NOMO-1 treated with dmso at 0.1 percent for 144 hours (cell line): ENCODE results near the gene CHCHD6.

ENCODE experiments used
- DNase-seq: peaks from one replicate; lab custom pipeline; 2025; ENCODE audit not compliant: unreplicated experiment; lab: John Stamatoyannopoulos, UW

The CHCHD6 gene

DNA sequence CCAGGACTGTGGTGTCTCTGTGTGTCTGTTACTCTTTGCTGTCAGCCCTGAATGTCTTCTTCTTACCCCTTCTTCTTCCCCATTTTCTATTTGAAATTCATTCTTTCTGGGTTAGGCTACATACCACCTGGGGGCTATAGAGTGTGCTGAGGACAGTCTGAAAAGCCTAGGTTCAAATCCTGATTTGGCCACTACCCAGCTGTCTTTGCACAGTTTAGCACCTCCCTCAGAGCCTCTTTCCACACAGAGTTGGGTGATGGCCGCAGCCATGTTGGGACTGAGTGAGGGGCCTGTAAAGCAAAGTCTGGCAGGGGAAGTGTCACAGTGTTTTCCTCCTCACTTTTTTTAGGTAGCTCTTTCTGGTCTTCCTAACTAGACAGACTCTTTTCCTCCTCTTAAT is 113.7 kb downstream of the CHCHD6 start:
- no peak for DNase-seq

DNA sequence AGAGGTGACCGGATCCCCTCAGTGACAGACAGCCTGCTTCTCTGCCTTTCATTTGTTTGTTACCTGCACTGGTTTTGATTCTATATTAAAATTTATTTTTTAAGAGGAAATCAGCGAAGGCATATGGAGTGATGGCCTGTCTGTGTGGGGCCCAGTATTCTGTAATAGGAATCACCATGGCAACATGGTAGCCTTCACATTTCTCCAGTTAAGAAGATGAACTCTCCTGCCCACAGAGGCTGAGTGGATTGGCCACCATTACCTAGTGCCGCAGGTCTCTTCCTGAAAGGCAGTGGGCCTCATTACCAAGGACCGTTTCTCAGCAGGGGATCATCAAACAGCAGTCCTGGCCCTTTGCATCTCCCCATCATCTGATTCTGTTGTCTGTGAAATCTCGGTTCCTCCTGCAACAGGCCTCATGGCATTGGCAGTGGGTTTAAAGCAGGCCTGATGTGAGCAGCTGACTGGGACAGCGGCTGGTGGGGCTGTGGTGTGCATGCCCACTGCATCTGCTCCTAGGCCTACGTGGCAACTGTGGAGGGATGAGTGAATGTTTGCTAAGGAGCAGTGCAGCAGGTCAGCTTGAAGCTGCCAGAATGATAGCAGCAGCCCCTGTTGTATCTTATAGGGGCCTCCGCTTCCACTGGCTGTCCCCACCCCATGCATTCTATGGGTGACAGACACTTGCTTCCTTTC is 114.5 kb downstream of the CHCHD6 start:
- DNase-seq, result no peak

DNA sequence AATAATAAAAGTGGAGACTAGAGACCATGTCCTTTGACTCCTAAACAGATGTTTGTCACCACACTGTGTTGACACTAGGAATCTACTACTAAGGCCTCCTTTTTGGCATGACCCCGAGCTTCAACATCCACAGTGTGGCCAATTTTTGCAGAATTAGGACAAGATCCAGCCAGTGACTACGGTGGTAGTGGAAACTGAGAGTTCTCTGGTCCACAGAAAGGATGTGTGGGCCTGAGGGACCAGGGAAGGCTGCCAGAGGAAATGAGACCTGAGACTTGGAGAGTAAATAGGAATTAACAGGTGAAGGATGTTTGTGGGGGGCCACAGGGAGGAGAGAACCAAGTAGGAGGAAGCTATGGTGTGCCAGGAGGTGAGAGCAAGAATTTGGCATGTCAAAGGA is 122.7 kb downstream of the CHCHD6 start:
- DNase-seq, result no peak

DNA sequence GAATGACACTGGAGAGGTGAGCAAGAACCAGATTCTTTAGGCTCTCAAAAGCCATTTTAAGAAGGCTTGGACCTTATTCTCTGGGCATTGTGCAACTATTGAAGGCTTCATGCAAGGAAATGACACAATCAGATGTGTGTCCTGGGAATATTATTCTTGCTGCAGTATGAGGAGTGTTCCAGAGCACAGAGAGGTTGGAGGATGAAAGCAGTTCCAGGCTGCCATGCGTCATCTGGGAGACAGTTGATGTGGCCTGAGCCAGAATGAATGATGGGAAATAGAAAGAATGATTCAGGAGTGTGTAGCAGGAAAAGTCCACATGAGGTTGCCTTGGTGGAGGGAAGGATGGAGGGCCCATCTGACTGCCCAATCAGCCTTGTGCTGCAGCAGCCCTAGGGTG is 123.1 kb downstream of the CHCHD6 start:
- DNase-seq, result no peak

DNA sequence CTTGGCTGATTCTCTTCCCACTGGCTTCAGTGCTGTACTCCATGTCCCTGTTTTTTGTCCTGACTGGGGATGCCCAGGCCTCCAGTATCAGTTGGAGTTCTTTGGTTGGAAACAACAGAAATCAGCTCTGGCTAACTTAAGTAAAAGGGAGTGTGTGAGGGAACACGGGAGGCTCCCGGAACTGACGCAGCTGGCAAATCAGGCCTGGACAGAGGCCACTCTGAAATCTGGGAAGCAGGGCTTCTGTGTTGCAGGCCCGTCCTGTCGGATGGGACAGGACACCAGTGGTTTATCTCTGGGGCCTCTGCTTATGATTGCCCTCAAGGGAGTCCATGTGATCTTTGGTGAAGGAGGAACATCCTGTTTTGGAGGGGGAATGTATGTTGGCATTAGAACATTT is 124.3 kb downstream of the CHCHD6 start:
- DNase-seq, result no peak

DNA sequence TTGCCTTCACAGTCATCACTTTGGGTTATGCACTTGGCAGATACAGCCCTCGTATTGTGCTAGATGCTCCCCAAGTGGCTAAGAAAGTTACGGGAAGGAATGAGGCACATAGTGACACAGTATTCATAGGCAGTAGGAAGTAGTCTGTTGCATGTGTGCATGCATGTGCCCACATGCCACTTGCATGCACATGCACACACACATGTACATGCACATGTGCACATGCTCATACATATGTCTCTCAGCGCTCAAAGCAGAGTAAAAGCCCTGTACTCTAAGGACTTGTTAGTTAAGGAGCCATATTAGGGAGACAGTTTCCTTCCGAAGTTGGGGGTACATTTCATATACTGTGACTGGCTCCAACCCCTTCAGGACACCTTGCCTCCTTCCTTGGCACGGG is 128.9 kb downstream of the CHCHD6 start:
- DNase-seq, result no peak

DNA sequence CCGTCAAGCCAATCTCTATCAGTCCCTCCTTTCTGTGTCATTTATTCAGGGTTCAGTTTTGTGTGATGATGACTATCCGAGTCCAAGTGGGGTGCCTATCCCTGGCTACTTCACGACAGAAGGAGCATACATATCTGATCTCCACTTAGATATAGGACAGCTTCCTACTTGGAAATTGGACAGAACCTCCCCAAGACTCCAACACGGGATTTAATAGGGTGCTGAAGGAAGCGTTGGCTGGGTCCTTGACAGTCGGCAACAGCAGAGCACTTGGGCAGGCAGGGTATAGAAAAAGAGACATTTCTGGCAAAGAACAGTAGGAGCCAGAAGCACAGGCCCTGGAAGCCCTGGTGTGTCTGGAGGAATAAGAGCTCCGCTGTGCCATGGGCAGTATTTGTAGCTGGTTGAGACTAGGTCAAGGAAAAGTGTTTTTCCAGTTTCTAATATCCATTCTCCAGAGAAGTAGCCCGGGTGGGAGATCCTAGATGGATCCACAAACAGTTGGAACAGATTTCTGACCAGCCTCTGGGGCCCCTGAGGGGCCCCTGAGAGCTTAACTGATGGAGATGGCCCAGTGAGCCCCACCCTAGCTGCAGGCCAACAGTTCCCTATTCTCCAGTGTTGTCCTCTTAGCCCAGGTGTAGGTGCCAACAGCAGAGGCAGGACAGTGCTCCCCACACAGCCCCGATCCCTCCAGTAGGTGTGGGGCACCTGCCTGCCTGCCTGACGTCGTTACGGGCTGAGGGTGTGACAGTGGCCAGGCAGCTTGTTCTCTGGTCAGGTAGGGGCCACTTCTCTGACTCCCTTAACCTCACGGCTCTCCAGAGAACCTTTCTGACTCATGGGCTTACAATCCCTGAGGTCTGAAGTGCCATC is 130.8 kb downstream of the CHCHD6 start:
- DNase-seq, result no peak

DNA sequence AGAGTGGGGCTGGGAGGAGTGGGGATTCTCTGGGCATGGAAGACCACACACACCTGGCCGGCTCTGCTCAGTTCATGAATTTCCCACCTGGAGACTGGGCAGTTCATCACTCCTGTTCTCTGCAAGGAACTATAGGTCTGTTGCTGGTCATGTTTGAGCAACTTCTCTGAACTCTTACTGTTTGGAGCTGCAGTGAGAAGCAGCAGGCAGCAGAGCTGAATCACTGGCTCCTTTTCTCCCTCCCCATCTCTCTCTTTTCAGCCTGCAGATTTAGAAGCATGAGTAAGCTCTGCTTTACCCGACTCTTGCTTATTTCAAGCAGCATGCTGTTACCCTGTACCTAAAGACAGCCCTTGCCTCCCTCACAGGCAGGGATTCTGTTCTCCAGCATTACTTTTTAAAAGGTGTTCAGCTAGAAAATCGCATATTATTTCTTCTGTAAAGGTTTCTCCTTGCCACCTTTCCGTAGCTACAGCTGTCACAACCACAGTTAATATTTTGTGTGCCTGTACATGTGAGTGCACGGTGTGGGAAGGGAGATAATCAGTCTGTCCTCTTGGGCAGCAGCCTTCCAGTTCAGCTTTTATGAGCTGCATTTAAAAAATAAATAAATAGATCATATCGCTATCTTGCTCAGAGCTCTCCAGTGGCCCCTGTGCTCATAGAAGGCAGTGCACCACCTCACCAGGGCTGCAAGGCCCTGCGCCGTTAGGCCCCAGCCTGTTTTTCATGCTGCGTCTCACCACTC is 131.6 kb downstream of the CHCHD6 start:
- no peak for DNase-seq

DNA sequence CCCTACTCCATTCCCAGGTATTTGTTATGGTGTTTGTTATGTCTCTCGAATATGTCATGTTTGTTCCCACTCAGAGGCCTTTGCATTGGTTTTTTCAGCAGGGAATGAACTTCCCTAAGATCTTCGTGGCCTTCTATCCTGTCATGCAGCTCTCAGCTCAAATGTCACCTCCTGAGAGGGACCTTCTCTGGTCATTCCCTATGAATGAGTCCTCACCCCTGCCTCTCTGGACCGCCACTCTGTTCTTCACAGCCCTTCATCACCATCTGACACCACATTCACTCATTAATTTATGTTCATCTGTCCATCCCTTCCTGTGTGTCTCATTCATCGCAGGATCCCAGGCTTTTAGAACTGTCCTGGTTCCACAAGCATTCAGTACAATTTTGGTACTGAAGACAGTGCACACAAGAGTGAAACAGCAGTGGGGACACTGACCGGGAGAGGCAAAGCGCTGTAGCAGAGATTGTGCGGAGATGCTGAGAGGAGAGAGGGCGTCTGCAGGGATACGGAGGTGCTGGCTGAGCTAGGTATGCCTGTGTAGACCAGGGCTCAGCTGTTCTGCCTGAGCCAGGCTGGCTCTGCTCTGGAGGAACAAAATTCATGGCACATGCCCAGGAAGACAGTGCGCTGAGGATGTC is 132.3 kb downstream of the CHCHD6 start:
- no peak for DNase-seq

DNA sequence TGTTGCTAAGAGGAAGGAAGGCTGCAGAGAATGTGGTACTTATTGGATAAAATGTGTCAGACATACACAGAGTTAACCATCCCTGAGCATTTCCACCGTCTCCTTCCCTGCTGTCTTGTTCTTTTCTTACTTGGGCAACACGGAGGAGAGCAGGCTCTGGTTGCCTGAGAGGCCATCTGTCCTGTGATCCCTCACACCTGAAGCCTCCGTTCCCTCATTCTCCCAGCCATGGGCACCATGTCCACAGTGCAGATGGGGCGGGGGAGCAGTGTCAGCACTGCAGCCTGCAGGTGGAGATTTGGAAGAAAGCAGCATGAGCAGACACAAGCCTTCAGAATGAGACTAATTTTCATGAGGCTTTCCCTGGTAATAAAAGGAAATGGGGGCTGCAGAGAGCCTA is 133.7 kb downstream of the CHCHD6 start:
- no peak for DNase-seq

DNA sequence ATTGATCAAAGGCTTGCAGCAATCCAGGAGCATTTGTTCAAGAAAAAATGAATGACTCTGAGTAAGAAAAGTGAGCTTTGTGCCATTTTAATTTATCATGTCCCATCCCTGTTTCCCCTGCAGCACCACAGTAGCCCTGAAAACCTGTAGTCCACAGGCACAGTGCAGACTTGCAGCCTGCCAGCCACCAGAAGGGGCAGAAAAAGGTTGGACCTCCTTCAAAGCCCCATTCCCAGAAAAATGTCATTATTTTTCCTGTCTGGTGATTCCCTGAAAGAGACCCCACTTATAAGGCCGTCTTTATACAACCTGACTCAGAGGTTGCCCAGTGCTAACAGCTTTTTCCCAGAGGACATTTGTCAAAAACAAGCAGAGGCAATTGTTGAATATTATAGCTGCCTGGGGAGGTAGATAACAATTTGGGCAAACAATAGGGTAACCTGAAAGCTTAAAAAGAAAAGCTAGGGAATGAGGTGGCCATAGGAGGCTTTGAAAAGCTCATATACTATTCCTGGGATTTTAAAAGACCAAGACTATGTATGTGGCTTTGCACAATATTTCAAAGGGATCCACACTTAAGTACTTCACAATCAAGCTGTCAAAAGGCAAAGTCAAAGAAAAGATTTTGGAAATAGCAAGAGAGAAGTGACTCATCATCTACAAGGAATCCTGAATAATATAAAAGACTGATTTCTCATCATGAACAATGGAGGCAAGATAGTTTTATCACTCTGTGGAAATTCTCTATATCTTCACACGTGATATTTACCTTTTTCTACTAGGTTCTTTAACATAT is 142.1 kb downstream of the CHCHD6 start:
- DNase-seq, result no peak

DNA sequence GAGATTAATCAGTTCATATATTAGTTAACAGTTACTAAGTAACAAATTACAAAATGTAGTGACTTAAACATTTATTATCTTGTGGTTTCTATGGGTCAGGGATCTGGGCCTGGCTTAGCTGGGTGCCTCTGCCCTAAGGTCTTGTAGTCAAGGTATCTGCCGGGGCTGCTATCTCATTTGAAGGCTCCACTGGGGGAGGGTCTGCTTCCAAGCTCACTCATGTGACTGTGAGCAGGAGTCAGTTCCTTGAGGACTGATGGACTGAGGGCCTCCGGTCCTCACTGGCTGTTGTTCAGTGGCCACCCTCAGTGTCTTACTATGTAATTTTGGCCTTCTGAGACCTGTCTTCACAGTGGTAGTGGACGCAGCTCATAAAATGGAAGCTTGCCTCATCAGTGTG is 143.0 kb downstream of the CHCHD6 start:
- no peak for DNase-seq

DNA sequence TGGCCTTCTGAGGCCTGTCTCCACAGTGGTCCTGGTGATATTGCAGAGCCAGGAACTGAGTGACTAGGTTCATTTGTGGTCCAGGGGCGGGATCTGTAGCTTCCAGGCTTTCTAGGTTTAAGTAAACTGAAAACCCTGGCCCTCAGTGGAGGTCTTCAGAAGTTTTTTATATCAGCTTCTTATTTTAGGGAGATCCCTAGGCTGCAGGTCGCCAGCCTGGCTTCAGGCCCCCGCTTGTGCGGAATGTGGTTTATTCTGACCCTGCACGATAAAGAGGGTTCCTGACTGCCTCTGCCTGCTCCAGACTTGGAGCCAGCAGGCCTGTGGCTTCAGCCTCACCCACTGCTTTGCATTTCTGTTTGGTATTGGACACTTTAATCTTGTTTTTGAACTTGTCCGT is 145.0 kb downstream of the CHCHD6 start:
- no peak for DNase-seq

DNA sequence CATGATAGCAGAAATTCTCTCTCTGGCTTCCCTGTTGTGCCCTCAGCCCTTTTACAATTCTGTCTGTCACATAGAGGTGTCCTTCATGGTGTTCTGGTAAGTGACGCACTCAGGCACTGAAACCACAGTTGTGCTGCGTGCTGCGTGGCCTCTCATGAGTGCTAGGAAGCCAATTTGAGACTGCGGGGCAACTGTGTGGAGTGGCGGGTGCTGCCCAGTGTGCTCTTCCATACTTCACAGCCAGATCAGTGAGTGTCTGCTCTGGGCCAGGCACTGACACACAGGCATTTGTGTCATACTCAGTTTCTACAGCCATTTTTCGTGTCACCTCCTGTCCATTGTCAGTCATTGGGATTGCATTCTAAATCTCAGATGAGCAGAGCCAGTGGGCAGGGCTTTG is 145.7 kb downstream of the CHCHD6 start:
- no peak for DNase-seq

DNA sequence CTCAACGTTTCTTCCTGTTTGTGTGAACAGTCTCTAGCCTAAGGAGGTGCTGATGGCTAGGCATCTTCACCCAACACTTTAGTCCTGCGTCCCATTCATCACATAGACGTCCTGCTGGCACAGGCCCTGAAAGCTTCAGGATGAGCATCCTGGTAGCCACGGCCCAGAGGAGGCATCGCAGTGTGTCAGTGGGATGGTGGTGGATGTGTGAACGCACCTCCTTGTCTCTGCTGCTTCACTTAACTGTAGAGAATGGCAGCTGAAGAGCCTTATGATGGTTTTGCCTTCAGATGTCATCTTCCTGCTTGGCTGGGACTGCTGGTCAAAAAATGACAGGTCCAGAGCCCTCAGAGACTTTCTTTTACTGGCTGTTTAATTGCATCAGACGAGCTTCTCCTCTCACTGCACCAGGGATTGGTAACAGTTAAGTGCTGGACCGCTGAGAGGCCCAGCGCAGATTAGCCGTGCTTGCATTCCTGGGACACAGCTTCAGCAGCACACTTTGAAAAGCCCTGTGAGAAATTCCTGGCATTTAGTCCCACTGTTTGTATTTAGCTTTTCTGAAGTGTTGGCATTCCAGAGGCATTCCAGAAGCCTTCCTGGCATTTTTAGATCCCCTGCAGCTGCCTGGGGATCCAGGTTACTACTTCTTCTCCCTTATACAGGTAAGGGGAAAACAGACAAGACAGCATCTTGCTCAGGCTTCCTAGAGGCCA is 146.5 kb downstream of the CHCHD6 start:
- no peak for DNase-seq

DNA sequence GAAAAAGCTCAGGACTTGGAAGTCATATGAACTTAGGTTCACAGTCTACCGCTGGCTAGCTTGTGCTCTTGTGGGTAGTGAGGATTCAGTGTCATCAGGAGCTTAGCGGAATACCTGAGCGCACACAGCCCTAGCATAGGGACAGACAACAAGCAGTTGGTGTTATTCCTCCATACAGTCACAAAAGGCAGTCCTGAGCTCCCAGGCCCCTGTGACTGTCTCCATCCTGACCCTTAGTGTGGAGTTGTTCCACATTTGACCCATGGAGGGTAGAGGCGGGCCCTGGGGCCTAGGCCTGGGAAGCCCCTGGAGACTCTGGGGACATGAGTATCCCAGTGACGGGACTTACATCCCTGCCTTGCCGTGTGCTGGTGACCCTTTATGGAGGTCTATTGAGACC is 147.3 kb downstream of the CHCHD6 start:
- DNase-seq, result no peak

DNA sequence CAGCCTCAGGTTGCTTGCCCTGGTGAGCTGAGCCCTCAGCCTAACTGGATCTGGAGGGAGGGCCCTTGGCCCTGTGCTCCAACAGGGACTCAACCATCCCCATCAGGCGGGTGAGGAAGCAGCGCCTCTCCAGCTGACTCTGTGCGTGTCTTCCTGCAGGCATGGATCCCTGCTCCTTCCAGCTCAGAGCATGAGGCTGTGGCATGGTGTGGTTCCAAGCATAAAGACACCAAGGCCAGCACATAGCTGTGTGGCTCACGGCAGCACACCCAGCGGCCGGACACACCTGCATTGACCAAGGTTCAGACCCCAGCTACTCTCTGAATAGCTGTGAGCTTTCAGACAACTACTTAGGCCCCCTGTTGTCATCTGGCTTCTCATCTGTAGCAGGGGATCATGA is 147.9 kb downstream of the CHCHD6 start:
- no peak for DNase-seq

DNA sequence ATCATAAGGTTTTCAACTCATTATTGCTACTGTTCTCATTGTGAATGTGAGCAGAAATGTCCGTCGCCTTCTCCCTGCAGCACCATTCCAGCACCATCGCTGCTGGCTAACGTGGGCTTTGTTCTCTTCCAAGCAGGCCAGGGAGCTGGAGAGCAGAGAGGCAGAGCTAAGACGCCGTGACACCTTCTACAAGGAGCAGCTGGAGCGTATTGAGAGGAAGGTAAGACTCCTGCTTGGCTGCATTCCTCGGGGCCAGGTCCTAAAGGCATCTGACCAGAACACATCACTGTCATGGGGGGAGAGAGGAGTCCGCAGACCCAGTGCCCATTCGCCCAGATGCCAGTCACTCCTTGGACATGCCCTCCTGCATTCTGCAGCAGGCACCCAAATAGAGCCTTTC is 148.5 kb downstream of the CHCHD6 start:
- no peak for DNase-seq

DNA sequence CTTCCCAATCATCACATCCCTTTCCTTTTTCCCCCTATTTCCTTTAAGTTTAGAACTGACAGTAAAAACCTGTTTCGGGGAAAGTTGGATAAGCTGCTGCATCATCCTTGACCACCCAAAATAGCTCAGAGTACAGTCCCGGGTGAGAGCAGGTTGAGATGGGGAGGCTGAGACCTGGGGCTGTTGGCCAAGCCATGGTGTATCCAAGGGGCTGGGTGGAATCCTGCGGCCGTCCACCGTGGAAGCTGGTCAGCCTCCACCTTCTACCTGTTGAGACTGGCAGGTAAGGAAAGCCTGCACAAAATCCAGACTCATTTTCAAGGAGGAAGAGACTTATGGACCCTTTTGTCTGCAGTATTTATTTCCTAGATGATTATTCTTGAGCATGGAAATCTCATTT is 150.6 kb downstream of the CHCHD6 start:
- DNase-seq, result no peak

DNA sequence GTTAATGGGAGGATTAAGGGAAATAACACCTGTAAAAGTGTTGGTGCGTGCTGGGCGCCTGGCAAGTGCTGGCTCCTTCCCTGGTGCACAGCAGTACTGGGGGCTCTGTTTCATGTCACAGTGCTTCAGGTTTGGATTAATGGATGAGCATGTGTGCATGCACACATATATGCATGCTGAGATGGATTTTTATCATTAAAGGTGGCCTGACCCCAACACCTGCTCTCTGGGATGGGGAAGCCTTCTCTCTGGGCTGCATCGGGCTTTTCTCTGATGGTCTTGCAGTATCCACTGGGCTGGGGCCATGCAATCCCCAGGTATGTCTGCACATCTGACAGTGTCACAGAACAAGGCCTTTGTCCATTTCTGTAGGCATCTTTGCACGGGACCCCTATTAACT is 151.3 kb downstream of the CHCHD6 start:
- DNase-seq, result no peak
